ENCODE data around the gene C19orf73.

DNA sequence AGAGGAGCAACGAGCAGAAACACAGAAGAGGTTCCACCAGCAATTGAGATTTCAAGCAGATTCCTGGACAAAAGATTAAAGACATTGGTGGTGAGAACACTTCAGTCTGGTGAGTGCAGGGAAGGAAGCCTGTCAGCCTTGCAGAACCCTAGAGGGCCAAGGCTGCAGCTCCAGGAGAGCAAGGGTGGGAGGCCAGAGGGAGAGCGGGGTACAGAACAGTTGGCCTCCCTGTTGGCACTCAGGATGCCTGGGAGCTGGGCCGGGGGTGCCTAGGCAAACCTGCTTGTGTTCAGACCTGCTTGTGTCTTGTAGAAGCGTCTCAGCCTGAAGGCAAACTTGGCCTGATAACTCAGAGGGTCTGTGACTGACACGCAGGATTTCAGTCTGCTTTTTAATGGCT is 9.9 kb downstream of the C19orf73 start:
- TF ChIP-seq POLR2A (IDR thresholded peaks at IDR 0.05; ENCODE audit: low read depth, low read length) (peak; percentile 51), POLR2AphosphoS5 (IDR thresholded peaks at IDR 0.05; ENCODE audit: low read depth, low read length) (no peak), TAF1 (IDR thresholded peaks at IDR 0.05; ENCODE audit: borderline replicate concordance, low read depth, low read length) (no peak)

All from GM12892 (cell line).